HCT116 (cell line): ENCODE measurements around the gene CALHM3. TPM values are rescaled to one million over a fixed set of nuclear protein-coding genes. Genes with fewer than 3 reads are reported as not detected.

Experiments used
- ATAC-seq: fragments of 200-7000 bp; cut with Tn5 transposase; 2 replicates; pipeline ENCODE4 v1.9.1; 2020; ENCODE audit warnings: mild to moderate bottlenecking, moderate library complexity
- BruUV-seq: library from RNA; stranded (reverse); fragments of 400-500 nt; replicated peaks from 2 replicates; lab custom pipeline; 2021; lab: Mats Ljungman, UMichigan
- CTCF ChIA-PET: fragments of 300-600 bp; sonication (Branson Sonifier 250); formaldehyde crosslinking; loops from one replicate; lab custom pipeline; 2021; ENCODE audit warnings: antibody characterized with exemption; lab: Charles Lee
- POLR2A ChIA-PET: fragments of 300-600, 350-600 bp; sonication (Branson Sonifier 250); formaldehyde crosslinking; loops from one replicate; lab custom pipeline; 2021; ENCODE audit warnings: antibody characterized with exemption; lab: Charles Lee
- RAD21 ChIA-PET, 2 experiments: fragments of 300-600 bp; sonication (Branson Sonifier 250); formaldehyde crosslinking; loops; one replicate each; lab custom pipeline; 2023; ENCODE audit warnings: low total read pairs in 2 of 2; ENCODE audit not compliant: uncharacterized antibody in 2 of 2, unreplicated experiment in 2 of 2, low non-redundant PET in 1 of 2; lab: Charles Lee
- DNase-seq: peaks from one replicate; pipeline ENCODE4 v3.0.0-alpha.2; 2010; ENCODE audit warnings: low read depth, low spot score
- H2AFZ ChIP-seq: fragments of 200-600 bp; shearing (Covaris generic), sonication (generic); 2 replicates; pipeline ENCODE4 v1.6.1; 2017; ENCODE audit warnings: low read depth, mixed run types, mixed read lengths, antibody characterized with exemption, low read length; ENCODE audit not compliant: poor library complexity, severe bottlenecking
- H3K27ac ChIP-seq: 2 replicates; pipeline ENCODE4 v1.5.1; 2012; ENCODE audit warnings: low read depth, low read length
- H3K27me3 ChIP-seq: fragments of 200-600 bp; sonication (generic); 2 replicates; pipeline ENCODE4 v1.6.1; 2016; ENCODE audit warnings: mixed run types, low read length, mixed read lengths; ENCODE audit not compliant: insufficient read depth
- H3K36me3 ChIP-seq, 2 experiments: fragments of 200-500 bp in 1 of 2; fragments of 200-600 bp in 1 of 2; sonication (Bioruptor generic) in 1 of 2; sonication (generic) in 1 of 2; 2 replicates each; pipeline versions ENCODE4 v1.5.1 to v1.6.1; 2014 to 2016; ENCODE audit warnings: low read length in 2 of 2, inconsistent platforms in 1 of 2, mixed read lengths in 1 of 2, mixed run types in 1 of 2; ENCODE audit not compliant: insufficient read depth in 2 of 2, control insufficient read depth in 1 of 2
- H3K4me1 ChIP-seq, 2 experiments: fragments of 200-600 bp in 1 of 2; sonication (generic) in 1 of 2; 2 replicates each; pipeline versions ENCODE4 v1.5.1 to v1.6.1; 2012 to 2017; ENCODE audit warnings: low read length in 2 of 2, inconsistent platforms in 1 of 2, mild to moderate bottlenecking in 1 of 2, mixed read lengths in 1 of 2, mixed run types in 1 of 2, moderate library complexity in 1 of 2; ENCODE audit not compliant: insufficient read depth in 2 of 2, control insufficient read depth in 1 of 2
- H3K4me2 ChIP-seq: fragments of 200-600 bp; sonication (generic); 2 replicates; pipeline ENCODE4 v1.6.1; 2017; ENCODE audit warnings: mixed run types, low read length, mixed read lengths
- H3K4me3 ChIP-seq, 2 experiments: fragments of 200-600 bp in 1 of 2; sonication (generic) in 1 of 2; replicated peaks in 1 of 2; 2 replicates each; pipeline ENCODE4 v1.5.1; 2011 to 2016; ENCODE audit warnings: low read length in 2 of 2, control low read depth in 1 of 2, low read depth in 1 of 2, mild to moderate bottlenecking in 1 of 2, mixed read lengths in 1 of 2, mixed run types in 1 of 2
- H3K79me2 ChIP-seq: fragments of 200-600 bp; sonication (generic); 2 replicates; pipeline ENCODE4 v1.6.1; 2017; ENCODE audit warnings: mild to moderate bottlenecking, mixed run types, low read length, moderate library complexity, mixed read lengths; ENCODE audit not compliant: insufficient read depth
- H3K9ac ChIP-seq: fragments of 200-600 bp; sonication (generic); 2 replicates; pipeline ENCODE4 v1.6.1; 2016; ENCODE audit warnings: low read length, mixed read lengths
- H3K9me2 ChIP-seq: fragments of 200-600 bp; sonication (generic), shearing (Covaris generic); 2 replicates; pipeline ENCODE4 v1.6.1; 2017; ENCODE audit warnings: mixed run types, mild to moderate bottlenecking, moderate library complexity; ENCODE audit not compliant: insufficient read depth
- H3K9me3 ChIP-seq, 2 experiments: fragments of 200-500 bp in 1 of 2; fragments of 200-600 bp in 1 of 2; sonication (Bioruptor generic) in 1 of 2; sonication (generic) in 1 of 2; 2 replicates each; pipeline ENCODE4 v1.6.1; 2014 to 2017; ENCODE audit warnings: low read length in 2 of 2, mixed read lengths in 2 of 2, inconsistent platforms in 1 of 2, low read depth in 1 of 2, mild to moderate bottlenecking in 1 of 2, mixed run types in 1 of 2, moderate library complexity in 1 of 2; ENCODE audit not compliant: control insufficient read depth in 1 of 2, insufficient read depth in 1 of 2
- H4K20me1 ChIP-seq: fragments of 200-600 bp; sonication (generic), shearing (Covaris generic); 2 replicates; pipeline ENCODE4 v1.6.1; 2017; ENCODE audit warnings: mixed run types, mild to moderate bottlenecking, moderate library complexity; ENCODE audit not compliant: insufficient read depth
- EGR1 ChIP-seq: IDR thresholded peaks from 2 replicates; pipeline ENCODE4 v1.6.1; 2012; ENCODE audit warnings: low read depth
- POLR2AphosphoS5 ChIP-seq: IDR thresholded peaks from 2 replicates; pipeline ENCODE4 v1.6.1; 2011; ENCODE audit warnings: mild to moderate bottlenecking, low read depth, low read length, moderate library complexity
- ZFX ChIP-seq: fragments of 450-650 bp; IDR thresholded peaks from 2 replicates; pipeline ENCODE4 v1.6.1; 2017
- intact Hi-C: fragments of 100-400 bp; cut with micrococcal nuclease; formaldehyde crosslinking; loops from 2 replicates; pipeline ENCODE4 v1.10.0; 2022
- total RNA-seq: library from RNA; stranded (reverse); gene quantifications from one replicate; pipeline ENCODE4 v1.2.1, GENCODE V29; 2021; ENCODE audit not compliant: unreplicated experiment
- TF ChIP-seq, protein P1 (sequence below): IDR thresholded peaks from 2 replicates; pipeline ENCODE4 v1.6.1; 2012

CALHM3 gene
- total RNA-seq, 1 experiment from 2014 or later: 0.49 TPM

DNA sequence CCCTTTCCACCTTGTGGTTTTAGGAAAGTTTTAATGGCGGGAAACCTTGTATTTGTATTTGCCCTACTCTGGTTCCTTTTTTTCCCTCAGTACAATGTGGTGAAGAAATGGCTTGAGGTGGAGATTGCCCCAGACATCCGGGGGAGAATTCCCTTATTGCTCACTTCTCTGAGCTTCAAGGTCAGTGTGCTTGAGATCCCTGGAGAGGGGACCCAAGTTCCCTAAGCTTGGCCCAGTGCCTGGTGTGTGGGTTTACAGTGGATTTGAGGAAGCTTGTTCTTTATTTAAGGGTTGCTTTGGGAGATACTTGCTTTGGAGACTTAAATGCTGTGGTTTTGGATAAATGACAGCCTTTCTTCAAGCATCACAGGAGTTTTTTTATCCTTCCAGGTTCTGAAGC lies 45.2 kb downstream of the CALHM3 start:
- peaks cover 77 to 81% of the 10 kb centered on the region in 2 experiments for H3K36me3 ChIP-seq
- CTCF ChIA-PET: no interaction called here

DNA sequence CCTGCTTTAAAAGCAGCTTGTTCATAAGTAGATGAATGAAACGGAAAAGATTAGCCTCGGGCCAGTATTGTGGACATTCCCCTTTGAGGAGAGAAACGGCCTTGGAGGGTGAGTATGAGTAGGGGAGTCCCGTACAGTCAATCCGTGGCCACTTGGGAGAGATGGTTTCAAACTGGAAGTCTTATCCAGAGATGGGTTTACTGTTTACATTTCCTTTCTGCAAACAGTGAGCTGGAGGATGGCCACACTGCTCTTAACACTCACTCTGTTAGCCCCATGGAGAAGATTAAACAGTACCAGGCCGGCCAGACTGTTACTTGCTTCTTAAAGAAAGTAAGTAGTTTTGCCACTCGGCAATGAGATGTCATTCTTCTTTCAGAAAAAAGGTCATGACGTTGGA lies 47.1 kb downstream of the CALHM3 start:
- peaks cover 50% of the 10 kb centered on the region for H3K79me2 ChIP-seq
- no peak overlapping the region for H3K27ac ChIP-seq
- no peaks in the 10 kb centered on the region for H3K9me3 ChIP-seq
- ChIA-PET RAD21 (no interaction called here), CTCF (no interaction called here), POLR2A (no interaction called here)
- TF ChIP-seq POLR2AphosphoS5 (0 out of 2 replicates have a peak, but pooled peaks have one; percentile 23), ZFX (no peak)
- no TSS peak for BruUV-seq
- intact Hi-C loops: no loop called here
- H3K36me3 ChIP-seq: peaks cover 78 to 83% of the 10 kb centered on the region in 2 experiments
- no peaks in the 10 kb centered on the region for H3K9me2 ChIP-seq
- H4K20me1 ChIP-seq: 0 out of 2 replicates have a peak, but pooled peaks cover 2% of the 10 kb centered on the region
- ATAC-seq (no peak), DNase-seq (no peak)
- no peak overlapping the region for H2AFZ ChIP-seq
- no peak overlapping the region for H3K9ac ChIP-seq
- no peak overlapping the region for H3K4me3 ChIP-seq
- no peaks in the 10 kb centered on the region for H3K27me3 ChIP-seq
- H3K4me2 ChIP-seq: no peak overlapping the region
- no peaks in the 10 kb centered on the region for H3K4me1 ChIP-seq

More for the DNA sequence above, 45.2 kb downstream of the CALHM3 start:
- no peaks in the 10 kb centered on the region for H3K27me3 ChIP-seq
- 0 out of 2 replicates have a peak, but pooled peaks cover 2% of the 10 kb centered on the region for H4K20me1 ChIP-seq
- RAD21 ChIA-PET: no interaction called here
- no peak overlapping the region for H2AFZ ChIP-seq
- no peak overlapping the region for H3K9ac ChIP-seq
- POLR2A ChIA-PET: no interaction called here
- peaks cover 41% of the 10 kb centered on the region for H3K79me2 ChIP-seq
- no peak overlapping the region for H3K27ac ChIP-seq
- no peak overlapping the region for H3K4me2 ChIP-seq
- H3K9me3 ChIP-seq: no peaks in the 10 kb centered on the region
- no peak overlapping the region for H3K4me3 ChIP-seq
- intact Hi-C loops: no loop called here
- no peak for DNase-seq
- BruUV-seq: no TSS peak
- no peaks in the 10 kb centered on the region for H3K4me1 ChIP-seq
- no peak for TF ChIP-seq EGR1
- TF ChIP-seq, protein P1, sequence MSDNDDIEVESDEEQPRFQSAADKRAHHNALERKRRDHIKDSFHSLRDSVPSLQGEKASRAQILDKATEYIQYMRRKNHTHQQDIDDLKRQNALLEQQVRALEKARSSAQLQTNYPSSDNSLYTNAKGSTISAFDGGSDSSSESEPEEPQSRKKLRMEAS: no peak
- TF ChIP-seq, all 23 proteins: peak for 0
- no peaks in the 10 kb centered on the region for H3K9me2 ChIP-seq
- ATAC-seq: no peak
